HepG2 (cell line): ENCODE results near the gene TIMM23. TPM values are rescaled to one million over a fixed set of nuclear protein-coding genes. Genes with fewer than 3 reads are reported as not detected.
A peak's percentile ranks its signal among the peaks of the same experiment; 100 is the strongest.

Experiments used
- AGO2 ChIP-seq: fragments of 200-400 bp; formaldehyde crosslinking; optimal IDR thresholded peaks from 2 replicates; pipeline ENCODE3; 2017; ENCODE audit warnings: mild to moderate bottlenecking, low read depth, low read length, moderate library complexity
- ATF1 ChIP-seq: IDR thresholded peaks from 2 replicates; pipeline ENCODE4 v1.6.1; 2016; ENCODE audit warnings: mild to moderate bottlenecking, control low read depth
- CREB1 ChIP-seq, 2 experiments: fragments of 450-650 bp in 1 of 2; IDR thresholded peaks; 2 replicates each; pipeline ENCODE4 v1.6.1; 2016 to 2017; ENCODE audit warnings: control low read depth in 1 of 2, mild to moderate bottlenecking in 1 of 2, missing compliant biosample characterization in 1 of 2, missing genetic modification characterization in 1 of 2
- HNF4A ChIP-seq: sonication (generic); formaldehyde crosslinking; IDR thresholded peaks from 2 replicates; pipeline ENCODE4 v1.4.0; 2020; ENCODE audit warnings: missing genetic modification reagents
- IKZF5 ChIP-seq: IDR thresholded peaks from 2 replicates; pipeline ENCODE4 v1.6.1; 2018; ENCODE audit warnings: missing genetic modification reagents, mild to moderate bottlenecking, missing compliant biosample characterization
- MAFK ChIP-seq, 2 experiments: IDR thresholded peaks in 1 of 2; conservative IDR thresholded peaks in 1 of 2; 2 replicates each; pipeline ENCODE4 v1.6.1; 2011; ENCODE audit warnings: improper control_type of control experiment in 2 of 2, low read length in 2 of 2
- NFE2L2 ChIP-seq: fragments of 150-350 bp; IDR thresholded peaks from 2 replicates; pipeline ENCODE4 v1.6.1; 2014; ENCODE audit warnings: low read length
- PHF8 ChIP-seq: sonication (generic); formaldehyde crosslinking; IDR thresholded peaks from 2 replicates; pipeline ENCODE4 v1.5.0; 2020; ENCODE audit warnings: missing genetic modification reagents
- RCOR2 ChIP-seq: IDR thresholded peaks from 2 replicates; pipeline ENCODE4 v1.6.1; 2016; ENCODE audit warnings: missing biosample characterization, missing genetic modification reagents
- SIN3A ChIP-seq: IDR thresholded peaks from 2 replicates; pipeline ENCODE4 v1.6.1; 2011; ENCODE audit warnings: low read depth, mild to moderate bottlenecking, control low read depth, low read length, borderline replicate concordance
- SIN3B ChIP-seq: fragments of 150-350 bp; IDR thresholded peaks from 2 replicates; pipeline ENCODE4 v1.6.1; 2014; ENCODE audit warnings: low read length
- SP140L ChIP-seq: sonication (generic); formaldehyde crosslinking; IDR thresholded peaks from 2 replicates; pipeline ENCODE4 v1.4.0; 2020; ENCODE audit warnings: missing genetic modification reagents, borderline replicate concordance
- TCF7L2 ChIP-seq: IDR thresholded peaks from 2 replicates; pipeline ENCODE4 v1.6.1; 2011; ENCODE audit warnings: mild to moderate bottlenecking, low read depth, low read length, moderate library complexity
- ZFP36L1 ChIP-seq: sonication (generic); formaldehyde crosslinking; IDR thresholded peaks from 2 replicates; pipeline ENCODE4 v1.8.0; 2022; ENCODE audit warnings: mild to moderate bottlenecking, missing genetic modification reagents, moderate library complexity
- ZNF124 ChIP-seq: sonication (generic); formaldehyde crosslinking; IDR thresholded peaks from 2 replicates; pipeline ENCODE4 v1.4.0; 2020; ENCODE audit warnings: missing genetic modification reagents
- ZNF331 ChIP-seq: sonication (generic); formaldehyde crosslinking; IDR thresholded peaks from 2 replicates; pipeline ENCODE4 v1.4.0; 2020; ENCODE audit warnings: missing genetic modification reagents
- polyA plus RNA-seq, 8 experiments: library from polyadenylated mRNA; depleted of rRNA in 3 of 8; stranded (reverse) in 7 of 8; unstranded in 1 of 8; fragments of >200 nt; fragmentation: Illumina TruSeq in 4 of 8; extraction: Trizol in 4 of 8; gene quantifications; 2 replicates each; pipeline versions ENCODE4 v1.2.1 to v1.2.3, GENCODE V29; 2011 to 2016; ENCODE audit warnings: low read depth in 4 of 8, missing spikeins in 1 of 8, mixed read lengths in 1 of 8; ENCODE audit not compliant: insufficient read depth in 1 of 8
- total RNA-seq, 5 experiments: library from RNA; depleted of rRNA; stranded (reverse); fragments of >200 nt; fragmentation: Illumina TruSeq; extraction: Trizol; gene quantifications; 2 replicates each; pipeline ENCODE4 v1.2.3, GENCODE V29; 2016; ENCODE audit warnings: low read depth in 1 of 5
- TF ChIP-seq, protein P1 (sequence below): IDR thresholded peaks from 2 replicates; pipeline ENCODE4 v1.6.1; 2016; ENCODE audit warnings: missing genetic modification reagents, missing compliant biosample characterization
- TF ChIP-seq, protein P2 (sequence below): sonication (generic); formaldehyde crosslinking; IDR thresholded peaks from 2 replicates; pipeline ENCODE4 v1.5.0; 2020; ENCODE audit warnings: mild to moderate bottlenecking, missing genetic modification reagents, borderline replicate concordance

TIMM23 gene
- total and polyA plus RNA-seq, 2 of the 13 experiments (the other 11 are each of a cell fraction or from before 2014, with no cell fraction given), result 80.2 to 98.6 TPM

DNA sequence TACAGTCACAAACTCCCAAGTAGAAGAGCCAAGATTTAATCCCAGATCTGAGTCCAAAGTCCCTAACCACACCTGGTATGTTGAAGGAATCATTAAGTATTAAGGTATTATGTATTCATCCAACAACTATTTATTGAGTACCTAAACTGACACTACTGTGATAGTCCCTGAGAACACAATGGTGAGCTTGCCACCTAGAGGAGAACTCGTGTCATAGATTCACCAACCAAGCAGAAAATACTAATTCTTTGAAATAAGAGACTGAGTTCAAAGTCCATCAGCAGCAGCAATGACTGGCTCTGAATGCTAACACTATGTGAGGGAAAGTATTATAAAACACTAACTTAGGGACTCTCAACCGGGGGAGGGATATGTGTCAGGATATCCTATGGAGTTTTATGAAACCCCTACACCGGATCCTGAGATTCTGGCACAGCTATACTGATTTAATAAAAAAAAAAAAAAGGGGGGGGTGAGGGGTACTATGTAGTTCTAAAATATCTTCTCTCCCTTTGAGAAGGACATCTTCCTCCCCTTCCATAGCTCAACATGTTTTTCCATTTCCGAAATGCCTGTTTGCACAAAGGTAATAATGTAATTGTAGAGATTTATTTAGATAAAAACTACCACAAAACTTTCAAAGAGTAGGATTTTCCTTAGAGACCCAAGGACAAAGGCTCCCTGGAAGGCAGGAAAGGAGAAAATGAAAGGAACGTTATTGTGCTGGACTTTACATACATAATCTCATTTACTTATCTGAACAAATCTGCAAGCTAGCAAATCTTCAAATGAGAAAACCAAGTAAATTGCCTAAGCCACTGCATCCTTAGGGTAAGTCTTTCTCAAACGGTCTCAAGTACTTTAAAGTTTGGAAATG, 56.5 kb downstream of the TIMM23 start (continued):
- TF ChIP-seq, protein P1, sequence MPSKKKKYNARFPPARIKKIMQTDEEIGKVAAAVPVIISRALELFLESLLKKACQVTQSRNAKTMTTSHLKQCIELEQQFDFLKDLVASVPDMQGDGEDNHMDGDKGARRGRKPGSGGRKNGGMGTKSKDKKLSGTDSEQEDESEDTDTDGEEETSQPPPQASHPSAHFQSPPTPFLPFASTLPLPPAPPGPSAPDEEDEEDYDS (CRISPR knock-in tag), result peak; percentile 70
- TF ChIP-seq HNF4A (CRISPR knock-in tag), result peak; percentile 96
- no peak; the same call in 1 of the 2 replicates for TF ChIP-seq PHF8 (CRISPR knock-in tag)
- TF ChIP-seq RCOR2 (CRISPR knock-in tag), result peak; percentile 55; the same call in 1 of the 2 replicates
- TF ChIP-seq NFE2L2, result no peak
- TF ChIP-seq ATF1 (CRISPR knock-in tag), result no peak
- TF ChIP-seq, protein P2, sequence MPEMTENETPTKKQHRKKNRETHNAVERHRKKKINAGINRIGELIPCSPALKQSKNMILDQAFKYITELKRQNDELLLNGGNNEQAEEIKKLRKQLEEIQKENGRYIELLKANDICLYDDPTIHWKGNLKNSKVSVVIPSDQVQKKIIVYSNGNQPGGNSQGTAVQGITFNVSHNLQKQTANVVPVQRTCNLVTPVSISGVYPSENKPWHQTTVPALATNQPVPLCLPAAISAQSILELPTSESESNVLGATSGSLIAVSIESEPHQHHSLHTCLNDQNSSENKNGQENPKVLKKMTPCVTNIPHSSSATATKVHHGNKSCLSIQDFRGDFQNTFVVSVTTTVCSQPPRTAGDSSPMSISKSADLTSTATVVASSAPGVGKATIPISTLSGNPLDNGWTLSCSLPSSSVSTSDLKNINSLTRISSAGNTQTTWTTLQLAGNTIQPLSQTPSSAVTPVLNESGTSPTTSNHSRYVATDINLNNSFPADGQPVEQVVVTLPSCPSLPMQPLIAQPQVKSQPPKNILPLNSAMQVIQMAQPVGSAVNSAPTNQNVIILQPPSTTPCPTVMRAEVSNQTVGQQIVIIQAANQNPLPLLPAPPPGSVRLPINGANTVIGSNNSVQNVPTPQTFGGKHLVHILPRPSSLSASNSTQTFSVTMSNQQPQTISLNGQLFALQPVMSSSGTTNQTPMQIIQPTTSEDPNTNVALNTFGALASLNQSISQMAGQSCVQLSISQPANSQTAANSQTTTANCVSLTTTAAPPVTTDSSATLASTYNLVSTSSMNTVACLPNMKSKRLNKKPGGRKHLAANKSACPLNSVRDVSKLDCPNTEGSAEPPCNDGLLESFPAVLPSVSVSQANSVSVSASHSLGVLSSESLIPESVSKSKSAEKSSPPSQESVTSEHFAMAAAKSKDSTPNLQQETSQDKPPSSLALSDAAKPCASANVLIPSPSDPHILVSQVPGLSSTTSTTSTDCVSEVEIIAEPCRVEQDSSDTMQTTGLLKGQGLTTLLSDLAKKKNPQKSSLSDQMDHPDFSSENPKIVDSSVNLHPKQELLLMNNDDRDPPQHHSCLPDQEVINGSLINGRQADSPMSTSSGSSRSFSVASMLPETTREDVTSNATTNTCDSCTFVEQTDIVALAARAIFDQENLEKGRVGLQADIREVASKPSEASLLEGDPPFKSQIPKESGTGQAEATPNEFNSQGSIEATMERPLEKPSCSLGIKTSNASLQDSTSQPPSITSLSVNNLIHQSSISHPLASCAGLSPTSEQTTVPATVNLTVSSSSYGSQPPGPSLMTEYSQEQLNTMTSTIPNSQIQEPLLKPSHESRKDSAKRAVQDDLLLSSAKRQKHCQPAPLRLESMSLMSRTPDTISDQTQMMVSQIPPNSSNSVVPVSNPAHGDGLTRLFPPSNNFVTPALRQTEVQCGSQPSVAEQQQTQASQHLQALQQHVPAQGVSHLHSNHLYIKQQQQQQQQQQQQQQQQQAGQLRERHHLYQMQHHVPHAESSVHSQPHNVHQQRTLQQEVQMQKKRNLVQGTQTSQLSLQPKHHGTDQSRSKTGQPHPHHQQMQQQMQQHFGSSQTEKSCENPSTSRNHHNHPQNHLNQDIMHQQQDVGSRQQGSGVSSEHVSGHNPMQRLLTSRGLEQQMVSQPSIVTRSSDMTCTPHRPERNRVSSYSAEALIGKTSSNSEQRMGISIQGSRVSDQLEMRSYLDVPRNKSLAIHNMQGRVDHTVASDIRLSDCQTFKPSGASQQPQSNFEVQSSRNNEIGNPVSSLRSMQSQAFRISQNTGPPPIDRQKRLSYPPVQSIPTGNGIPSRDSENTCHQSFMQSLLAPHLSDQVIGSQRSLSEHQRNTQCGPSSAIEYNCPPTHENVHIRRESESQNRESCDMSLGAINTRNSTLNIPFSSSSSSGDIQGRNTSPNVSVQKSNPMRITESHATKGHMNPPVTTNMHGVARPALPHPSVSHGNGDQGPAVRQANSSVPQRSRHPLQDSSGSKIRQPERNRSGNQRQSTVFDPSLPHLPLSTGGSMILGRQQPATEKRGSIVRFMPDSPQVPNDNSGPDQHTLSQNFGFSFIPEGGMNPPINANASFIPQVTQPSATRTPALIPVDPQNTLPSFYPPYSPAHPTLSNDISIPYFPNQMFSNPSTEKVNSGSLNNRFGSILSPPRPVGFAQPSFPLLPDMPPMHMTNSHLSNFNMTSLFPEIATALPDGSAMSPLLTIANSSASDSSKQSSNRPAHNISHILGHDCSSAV (CRISPR knock-in tag), result no peak
- TF ChIP-seq AGO2, result no peak
- TF ChIP-seq ZNF331 (CRISPR knock-in tag), result peak; percentile 68; the same call in 1 of the 2 replicates
- TF ChIP-seq ZFP36L1, result 0 out of 2 replicates have a peak, but pooled peaks have one; percentile 28
- peak; percentile 45; the same call in 1 of the 2 replicates for TF ChIP-seq CREB1 (IDR thresholded peaks at IDR 0.05)
- 0 out of 2 replicates have a peak, but pooled peaks have one; percentile 49 for TF ChIP-seq CREB1 (CRISPR knock-in tag; IDR thresholded peaks at IDR 0.05)
- TF ChIP-seq IKZF5 (CRISPR knock-in tag), result peak; percentile 78; the same call in 1 of the 2 replicates
- TF ChIP-seq SP140L (CRISPR knock-in tag), result no peak
- 0 out of 2 replicates have a peak, but pooled peaks have one; percentile 30 for TF ChIP-seq SIN3B
- no peak for TF ChIP-seq TCF7L2
- TF ChIP-seq SIN3A, result peak; percentile 63; the same call in 1 of the 2 replicates
- TF ChIP-seq ZNF124 (CRISPR knock-in tag), result 0 out of 2 replicates have a peak, but pooled peaks have one; percentile 50
- peak; percentile 75 to 79; a peak in 3 of 4 replicates for TF ChIP-seq MAFK (conservative IDR thresholded peaks at IDR 0.05 in 1 of 2, IDR thresholded peaks at IDR 0.05 in 1 of 2; ENCODE audit: low read length in 2 of 2)
